Activated CD4-positive, CD25-positive, alpha-beta regulatory T cell treated with anti-CD3 and anti-CD28 coated beads, Interleukin-2, amount 50 U/mL, for 24 hours (primary cell): ENCODE results near the gene WDR59.
"Not testable (repeated sequence)": the region's sequence is repeated elsewhere in the genome, so short reads cannot be mapped to it uniquely, and the experiment has no call there.

Experiments used
- ATAC-seq, 2 donors: fragments of 150-1000 bp; cut with Tn5 transposase; one replicate each; pipeline ENCODE4 v1.10.0; 2021; ENCODE audit warnings: mild to moderate bottlenecking in 1 of 2, moderate library complexity in 1 of 2

Gene WDR59

DNA sequence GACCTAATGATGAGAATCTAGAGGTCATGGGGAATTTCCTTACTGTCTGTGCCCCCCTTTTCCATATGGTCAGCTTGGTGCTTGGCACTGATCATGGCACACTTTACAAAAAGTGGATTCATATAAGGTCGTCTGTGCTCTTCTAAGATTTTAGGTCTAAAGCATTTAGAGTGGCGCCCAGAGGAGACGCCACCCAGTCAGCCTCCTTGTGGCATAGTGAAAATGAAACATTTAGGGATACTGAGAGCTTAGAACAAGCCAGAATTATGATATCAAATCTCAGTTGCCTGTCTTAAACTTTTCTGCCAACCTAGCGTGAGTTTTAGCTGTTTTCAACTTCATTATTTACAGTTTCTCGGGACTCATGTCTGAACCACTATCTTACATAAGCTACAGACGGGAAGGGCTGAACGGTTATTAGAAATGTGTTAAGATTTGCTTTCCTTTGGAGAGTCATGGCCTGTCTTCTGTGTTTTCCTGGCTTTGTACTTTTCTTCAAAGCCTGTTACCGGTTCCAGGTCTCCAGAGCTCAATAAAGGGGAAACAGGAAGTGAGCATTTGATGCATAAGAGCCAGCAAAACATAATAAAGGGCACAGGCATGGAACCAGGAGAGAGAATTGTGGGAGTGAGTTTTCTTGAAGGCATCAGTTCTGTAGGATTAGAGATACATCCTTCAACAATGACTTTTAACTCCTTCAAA, 27.6 kb upstream of the WDR59 start:
- ATAC-seq, result no peak

DNA sequence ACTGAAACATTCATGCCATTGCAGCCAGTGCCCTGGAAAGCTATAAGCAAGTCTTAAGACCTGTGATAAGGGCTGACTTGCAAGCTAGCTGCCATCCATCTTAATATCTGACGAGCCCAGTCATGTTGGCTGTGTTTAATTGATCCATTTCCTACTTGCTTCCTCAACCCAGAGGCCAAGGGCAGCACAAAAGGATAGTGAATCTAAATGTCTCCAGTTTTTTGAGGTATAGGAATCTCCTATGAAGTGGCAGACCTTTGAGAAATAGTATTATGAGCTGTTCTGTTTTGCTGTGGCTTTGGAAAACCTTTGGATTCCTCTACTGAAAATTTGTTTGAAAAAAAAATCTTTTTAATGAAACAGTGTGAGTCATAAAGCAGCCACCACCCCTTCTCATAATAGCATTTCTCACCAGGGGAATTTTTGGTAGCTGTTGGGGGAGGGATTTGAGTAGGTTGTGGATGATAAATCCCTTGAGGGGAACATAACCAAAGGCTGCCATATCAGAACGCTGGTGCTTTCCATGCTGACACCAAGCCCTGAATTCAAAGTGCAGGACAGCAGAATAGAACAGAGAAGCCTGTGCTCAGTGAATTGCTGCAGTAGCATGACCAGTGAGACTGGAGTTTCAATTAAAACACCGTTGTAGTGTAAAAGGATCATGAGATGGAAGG, 26.8 kb upstream of the WDR59 start:
- peak; percentile 93 to 95 for ATAC-seq

DNA sequence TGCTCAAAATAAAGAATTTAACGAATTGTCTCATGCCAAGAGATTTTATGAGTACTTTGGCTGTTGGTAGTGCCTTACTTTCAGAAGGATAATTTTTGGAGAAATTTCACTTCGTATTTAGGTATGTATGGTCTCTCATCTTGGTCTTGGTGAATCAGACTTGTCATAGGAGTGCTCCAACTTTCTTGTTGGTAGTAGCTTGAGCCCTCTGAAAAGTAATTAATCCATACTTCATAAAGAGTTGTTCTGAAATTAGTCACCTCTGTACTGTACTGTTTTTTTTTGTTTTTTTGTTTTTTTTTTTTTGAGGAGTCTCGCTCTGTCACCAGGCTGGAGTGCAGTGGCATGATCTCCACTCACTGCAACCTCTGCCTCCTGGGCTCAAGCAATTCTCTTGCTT, 25.5 kb upstream of the WDR59 start:
- no peak for ATAC-seq

DNA sequence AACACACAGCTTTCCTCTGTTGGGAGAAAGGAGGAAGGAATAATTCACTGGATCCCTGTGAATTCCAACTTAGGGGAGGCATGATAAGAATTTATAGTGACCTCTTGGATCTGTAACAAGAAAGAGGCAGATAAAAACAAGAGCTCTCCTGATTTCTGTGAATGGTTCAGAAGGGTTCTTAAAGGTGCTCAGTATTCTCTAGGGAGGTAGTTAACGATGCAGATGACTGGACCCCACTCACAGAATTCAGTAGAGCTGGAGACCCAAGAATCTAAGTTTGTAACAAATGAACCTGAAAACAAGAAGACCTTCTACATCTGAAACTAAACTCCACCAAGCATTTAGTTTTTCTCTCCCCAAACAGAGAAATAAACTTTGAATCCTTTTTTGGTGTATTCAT, 22.5 kb upstream of the WDR59 start:
- no peak for ATAC-seq

DNA sequence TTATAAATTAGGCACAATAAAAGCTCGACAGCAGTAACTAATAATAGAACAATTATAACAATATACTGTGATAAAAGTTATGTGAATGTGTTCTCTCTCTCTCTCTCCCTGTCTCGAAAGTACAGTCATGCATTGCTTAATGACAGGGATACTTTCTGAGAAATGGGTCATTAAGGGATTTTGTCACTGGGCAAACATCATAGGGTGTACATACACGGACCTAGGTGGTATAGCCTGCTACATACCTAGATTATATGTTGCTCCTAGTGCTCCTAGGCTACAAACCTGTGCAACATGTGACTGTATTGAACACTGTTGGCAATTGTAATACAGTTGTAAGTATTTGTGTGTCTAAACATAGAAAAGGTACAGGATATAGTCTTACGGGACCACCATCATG, 20.8 kb upstream of the WDR59 start:
- no peak for ATAC-seq

DNA sequence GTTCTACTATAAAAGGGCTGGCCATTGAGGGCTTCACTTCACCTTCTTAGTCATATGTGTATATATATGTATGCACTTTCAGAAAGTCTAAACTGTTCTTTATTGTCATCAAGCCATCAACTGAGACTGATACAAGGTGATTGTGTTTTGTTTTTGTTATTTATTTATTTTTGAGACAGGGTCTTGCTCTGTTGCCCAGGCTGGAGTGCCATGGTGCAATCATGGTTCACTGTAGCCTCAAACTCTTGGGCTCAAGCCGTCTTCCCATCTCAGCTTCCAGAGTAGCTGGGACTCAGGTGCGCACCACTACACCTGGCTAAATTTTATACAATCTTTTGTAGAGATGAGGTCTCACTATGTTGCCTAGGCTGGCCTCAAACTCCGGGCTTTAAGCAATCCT, 19.5 kb upstream of the WDR59 start:
- no peak for ATAC-seq

DNA sequence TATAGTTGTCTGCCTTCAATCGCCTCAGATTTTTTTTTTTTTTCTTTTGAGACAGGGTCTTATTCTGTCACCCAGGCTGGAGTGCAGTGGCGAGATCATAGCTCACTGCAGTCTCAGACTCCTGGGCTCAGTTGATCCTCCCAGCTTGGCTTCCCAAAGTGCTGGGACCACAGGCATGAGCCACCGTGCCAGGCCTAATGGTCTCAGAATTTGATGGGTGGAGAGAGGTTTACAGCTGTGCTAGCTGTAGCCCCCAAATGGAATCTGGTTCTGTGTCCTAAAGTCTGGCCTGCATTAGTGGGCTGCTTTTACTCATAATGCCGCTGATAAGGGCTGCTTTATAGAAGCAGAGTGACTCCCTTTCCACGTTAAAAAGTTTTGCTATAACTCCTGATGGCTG, 19.0 kb upstream of the WDR59 start:
- ATAC-seq, result no peak

DNA sequence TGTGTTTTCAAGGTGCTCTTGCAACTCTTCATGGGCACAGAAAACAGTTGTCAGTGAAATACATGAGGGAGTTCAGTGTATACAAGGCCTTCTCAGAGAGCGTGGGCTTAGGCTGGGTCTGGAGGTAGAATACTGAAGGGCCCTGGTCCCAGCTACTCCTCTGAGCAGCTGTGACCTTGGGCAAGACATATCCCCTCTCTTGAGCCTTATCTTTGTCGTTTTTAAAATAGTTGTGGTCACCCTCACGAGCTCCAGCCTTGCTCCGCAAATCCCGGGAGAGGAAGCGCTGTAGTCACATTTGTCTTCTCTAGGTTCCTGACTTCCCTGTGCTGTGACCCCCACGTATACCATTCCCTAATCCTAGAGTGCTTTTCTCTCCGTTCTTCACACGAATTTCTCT, 17.6 kb upstream of the WDR59 start:
- no peak for ATAC-seq

DNA sequence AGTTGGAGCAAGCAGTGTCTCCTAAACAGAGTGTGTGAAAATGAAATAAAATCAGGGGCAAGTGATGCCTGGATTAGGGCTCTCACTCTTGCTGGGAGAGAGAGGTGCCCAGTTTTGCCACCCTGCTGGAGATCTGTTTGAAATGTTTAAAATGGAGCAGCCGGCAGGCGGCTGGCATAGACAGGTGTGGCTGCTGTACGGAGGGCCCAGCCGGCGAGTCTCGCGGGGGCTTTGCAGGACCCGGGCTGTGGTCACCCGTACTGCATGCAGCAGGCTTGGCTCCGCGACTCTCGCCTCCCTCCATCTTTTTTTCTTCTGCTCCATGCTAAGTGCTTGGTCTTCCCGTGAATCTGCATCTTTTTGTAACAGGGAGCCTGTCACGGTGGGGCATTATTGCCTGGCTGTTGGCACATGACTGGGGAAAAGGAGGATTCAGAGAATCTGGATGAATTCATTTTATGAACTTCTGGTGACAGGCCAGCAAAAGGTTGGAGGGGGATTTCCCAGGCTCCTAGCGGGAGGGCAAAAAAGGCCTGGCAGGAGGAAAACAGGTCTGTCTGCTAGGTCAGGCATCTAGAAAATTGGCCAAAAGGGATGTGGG, 15.7 kb upstream of the WDR59 start:
- no peak for ATAC-seq

DNA sequence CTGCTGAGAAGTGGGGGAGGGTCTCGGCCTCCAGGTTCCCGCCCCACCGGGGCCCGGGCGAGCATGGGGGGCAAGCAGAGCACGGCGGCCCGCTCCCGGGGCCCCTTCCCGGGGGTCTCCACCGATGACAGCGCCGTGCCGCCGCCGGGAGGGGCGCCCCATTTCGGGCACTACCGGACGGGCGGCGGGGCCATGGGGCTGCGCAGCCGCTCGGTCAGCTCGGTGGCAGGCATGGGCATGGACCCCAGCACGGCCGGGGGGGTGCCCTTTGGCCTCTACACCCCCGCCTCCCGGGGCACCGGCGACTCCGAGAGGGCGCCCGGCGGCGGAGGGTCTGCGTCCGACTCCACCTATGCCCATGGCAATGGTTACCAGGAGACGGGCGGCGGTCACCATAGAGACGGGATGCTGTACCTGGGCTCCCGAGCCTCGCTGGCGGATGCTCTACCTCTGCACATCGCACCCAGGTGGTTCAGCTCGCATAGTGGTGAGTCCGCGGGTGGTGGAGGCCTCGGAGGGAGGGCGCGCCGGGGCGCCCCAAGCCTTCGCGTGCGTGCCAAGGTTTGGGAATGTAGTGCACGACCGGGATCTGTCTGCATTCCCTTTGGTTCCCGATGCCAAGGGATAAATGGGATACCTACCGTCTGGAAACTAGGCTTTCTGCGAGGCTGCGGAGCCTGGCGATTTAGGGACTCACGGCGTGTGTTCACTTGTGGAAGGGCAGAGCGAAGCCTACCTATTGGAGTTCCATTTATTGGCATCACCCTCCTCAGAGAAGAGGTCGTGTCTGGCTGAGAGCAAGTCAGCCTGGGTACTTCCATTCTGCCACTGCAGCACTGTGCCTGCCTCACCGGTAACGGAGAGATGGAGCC, 14.9 kb upstream of the WDR59 start:
- ATAC-seq, result peak; percentile 45 to 52

DNA sequence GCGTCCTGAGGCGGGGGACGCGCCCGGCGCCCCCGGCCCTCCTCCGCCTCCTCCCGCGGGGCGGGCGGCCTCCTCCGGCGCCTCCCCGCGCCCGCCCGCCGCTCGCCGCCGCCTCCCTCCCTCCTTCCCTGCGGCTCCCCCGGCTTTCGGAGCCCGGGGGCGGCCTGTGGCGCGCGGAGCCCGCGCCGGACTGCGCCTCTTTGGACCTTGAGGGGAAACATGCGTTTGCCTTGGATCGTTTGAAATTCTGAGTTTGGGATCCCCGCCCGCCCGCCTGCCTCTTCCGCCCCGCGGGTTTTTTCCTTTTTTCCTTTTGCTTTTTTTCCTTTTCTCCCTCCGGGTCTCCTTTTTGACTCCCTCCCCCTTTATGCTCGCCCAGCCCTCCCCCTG, 14.3 kb upstream of the WDR59 start:
- ATAC-seq, result peak; percentile 36 to 37

DNA sequence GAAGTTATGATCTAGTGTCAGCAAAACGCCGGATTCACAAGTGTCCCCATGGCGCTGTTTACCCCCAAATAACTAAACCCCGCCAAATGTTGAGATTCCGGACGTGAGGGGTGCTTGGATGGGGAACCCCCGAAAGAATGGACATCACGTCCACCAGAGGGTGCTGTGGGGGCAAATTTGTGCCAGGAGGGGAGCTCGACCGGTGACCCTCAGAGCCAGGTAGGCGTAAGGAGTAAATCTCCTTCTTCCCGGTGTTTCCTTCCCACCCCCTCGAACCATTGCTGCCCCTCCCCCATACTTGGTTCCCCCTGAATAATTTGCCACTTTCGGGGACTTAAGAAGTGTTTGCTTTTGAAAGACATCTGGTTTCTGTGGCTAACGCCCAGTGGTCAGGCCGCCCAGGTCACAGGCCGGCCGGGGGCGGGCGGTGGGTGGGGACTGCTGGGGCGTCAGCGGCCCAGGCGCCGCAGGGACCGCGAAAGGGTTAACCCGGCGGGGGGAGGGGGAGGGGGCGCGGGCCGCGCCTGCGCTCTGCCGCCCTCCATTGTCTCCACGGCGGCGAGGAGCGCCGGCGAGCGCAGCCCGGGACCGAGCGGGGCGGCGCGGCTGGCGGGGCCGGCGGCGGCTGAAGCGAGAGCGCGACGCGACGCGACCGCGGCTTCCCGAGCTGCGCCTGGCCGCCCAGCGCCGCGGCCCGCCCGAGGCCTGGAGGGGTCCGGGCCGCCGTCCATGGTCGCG, 13.7 kb upstream of the WDR59 start, which contains the start of gene ZNRF1:
ZNRF1 (plus strand) TSS at position 544 of the 738 bp plus-strand sequence. CDS start 648 bp downstream, outside the sequence.
- ATAC-seq, result peak; percentile 79 to 83

DNA sequence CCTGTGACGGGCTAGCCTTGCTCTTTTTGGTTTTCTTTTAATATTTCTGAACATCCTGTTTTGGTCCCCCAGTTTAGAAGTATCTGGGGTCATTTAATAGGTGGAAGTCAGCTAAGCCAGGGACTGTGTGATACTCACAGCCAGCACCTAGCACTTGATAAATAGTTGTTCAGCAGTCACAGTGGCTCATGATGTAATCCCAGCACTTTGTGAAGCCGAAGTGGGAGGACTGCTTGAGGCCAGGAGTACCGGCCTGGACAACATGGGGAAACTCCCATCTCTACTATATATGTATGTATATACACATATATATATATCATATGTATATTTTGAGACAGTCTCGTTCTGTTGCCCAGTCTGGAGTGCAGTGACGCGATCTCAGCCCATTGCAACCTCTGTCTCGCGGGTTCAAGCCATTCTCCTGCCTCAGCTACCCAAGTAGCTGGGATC, 12.1 kb upstream of the WDR59 start:
- ATAC-seq, result no peak

DNA sequence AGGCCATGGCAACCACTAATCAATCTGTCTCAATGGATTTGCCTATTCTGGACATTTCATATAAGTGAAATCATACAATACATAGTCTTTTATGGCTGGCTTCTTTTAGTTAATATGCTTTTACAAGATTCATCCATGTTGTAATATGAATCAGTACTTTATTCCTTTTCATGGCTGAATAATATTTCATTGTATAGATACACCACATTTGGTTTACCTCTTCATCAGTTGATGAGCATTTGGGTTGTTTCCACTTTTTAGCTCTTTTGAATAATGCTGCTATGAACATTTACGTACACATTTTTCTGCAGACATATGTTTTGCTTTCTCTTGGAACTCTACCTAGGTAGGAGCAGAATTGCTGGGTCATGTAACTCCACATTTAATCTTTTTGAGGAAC, 11.1 kb upstream of the WDR59 start:
- no peak for ATAC-seq

DNA sequence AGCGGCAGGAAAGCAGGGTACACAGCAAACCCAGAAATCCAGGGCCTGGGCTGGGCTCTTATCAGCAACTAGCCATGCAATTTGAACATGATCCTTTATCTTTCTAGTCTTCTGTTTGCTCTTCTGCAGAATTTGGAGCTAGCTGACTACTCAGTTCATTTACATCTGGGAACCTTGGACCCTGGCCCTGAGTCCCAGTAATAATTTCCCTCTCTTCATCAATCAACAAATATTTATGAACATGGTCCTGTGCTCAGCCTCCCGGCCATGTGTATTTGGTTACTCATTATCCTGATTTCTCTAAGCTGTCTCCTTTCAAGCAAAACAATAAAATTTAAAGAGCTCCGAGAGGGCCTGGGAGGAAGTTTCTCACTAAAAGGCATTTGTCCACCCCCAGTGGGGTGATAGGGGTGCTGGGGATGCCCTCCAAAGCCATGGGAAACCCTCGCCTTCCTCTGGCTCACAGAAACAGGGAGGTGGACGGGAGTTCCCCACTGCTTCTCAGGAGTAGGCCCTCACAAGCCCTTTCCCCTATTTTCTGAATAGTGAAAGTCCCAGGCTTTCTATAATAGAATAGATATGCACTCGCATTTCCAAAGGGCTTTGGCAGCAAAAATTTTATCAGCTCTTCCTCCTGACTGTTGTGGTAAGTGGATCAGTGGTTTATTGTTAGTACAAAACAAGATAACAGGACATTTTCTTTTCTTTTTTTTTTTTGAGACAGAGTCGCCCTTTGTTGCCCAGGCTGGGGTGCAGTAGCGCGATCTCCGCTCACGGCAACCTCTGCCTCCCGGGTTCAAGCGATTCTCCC, 6.9 kb upstream of the WDR59 start:
- no peak for ATAC-seq

DNA sequence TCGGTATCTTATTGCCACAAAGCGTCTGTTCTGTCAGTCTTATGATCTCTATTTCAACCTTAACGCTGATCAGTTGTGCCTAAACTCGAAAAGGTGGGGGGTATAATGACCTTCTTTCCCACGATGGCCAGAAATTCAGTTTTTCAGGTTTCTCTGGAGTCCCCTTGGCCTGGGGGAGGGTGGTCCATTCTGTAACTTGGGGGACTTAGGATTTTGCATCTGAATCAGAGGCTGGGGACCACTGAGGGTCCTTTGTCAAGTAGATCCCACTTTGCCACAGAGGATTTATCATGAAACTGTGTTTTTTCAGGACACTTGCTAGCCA, 6.3 kb upstream of the WDR59 start:
- no peak for ATAC-seq

DNA sequence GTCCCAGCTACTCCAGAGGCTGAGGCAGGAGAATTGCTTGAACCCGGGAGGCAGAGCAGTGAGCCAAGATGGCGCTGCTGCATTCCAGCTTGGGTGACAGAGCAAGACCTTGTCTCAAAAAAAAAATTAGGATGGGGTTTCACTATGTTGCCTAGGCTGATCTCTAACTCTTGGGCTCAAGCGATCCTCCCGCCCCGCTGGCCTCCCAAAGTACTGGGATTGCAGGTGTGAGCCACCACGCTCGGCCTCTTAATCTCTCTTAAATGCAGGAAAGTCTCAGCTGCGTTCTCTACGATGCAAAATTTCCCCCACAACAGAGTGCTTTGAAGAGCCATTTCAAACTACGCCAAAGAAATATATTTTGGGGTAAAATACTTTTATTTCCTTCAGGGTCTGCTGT, 5.9 kb upstream of the WDR59 start:
- ATAC-seq, result no peak

DNA sequence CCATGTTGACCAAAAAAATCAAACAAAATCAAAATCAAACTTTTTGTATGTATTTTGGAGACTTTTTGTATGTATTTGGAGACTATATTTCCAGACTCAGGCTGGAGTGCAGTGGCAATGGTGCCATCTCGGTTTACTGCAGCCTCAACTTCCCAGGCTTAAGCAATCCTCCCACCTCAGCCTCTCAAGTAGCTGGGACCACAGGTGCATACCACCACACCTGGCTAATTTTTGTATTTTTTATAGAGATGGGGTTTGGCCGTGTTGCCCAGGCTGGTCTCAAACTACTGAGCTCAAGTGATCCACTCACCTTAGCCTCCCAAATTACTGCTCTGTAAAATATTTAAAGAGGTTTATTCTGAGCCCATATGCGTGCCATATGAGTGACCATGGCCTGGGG, 4.9 kb upstream of the WDR59 start:
- not testable (repeated sequence) for ATAC-seq

DNA sequence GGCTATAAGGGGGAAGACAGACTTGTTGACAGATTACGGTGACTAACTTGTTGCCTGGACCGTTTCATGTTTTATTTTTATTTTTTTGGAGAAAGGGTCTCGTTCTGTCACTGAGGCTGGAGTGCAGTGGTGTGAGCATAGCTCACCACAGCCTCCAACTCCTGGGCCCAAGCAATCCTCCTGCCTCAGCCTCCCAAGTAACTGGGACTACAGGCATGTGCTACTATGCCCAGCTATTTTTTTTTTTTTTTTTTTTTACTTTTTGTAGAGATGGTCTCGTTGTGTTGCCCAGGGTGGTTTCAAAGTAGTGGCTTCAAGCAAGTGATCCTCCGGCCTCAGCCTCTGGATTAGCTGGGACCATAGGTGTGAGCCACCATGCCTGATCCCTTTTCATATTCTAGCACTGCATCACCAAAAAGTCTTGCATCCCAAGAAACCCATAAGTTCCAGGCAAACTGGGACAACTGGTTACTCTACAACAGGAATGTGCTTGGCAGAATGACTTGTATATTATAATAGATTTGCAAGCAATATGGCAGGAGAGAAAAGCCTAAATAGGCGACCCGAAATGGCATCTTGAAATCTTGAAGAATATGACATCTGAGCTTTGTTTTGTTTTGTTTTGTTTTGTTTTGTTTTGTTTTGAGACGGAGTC, 2.2 kb upstream of the WDR59 start:
- ATAC-seq, result no peak

DNA sequence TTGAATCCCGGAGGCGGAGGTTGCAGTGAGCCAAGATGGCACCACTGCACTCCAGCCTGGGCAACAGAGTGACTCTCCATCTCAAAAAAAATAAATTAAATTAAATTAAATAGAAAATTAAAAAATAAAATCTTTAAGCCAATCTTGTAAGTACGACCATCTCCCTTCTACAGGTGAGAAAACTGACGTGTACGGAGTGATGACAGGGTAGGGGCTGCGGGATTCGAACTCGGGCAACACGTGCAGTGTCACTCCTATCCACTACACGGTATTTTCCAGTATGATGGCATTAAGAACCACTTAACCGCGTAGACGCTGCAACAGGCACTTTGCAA, 762 bp downstream of the WDR59 start:
- no peak for ATAC-seq

DNA sequence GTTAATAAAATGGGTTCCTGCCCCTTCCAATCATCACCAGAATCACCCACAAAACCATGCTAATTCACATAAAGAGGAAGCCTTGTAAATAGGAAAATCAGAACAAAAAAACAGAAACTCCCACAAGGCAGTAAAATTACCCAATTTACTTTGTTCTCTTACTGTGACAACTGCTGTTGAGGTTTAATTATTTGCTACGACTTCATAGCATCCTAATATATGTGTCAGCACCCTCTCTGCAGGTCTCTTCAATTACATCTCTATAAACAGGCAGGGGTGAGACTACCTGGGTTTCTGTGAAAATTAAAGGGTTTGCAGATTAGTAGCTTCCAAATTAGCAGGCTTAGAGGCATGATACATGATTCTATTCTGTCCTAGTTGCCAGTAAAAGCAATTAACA, 2.7 kb downstream of the WDR59 start:
- no peak for ATAC-seq
